Mucosa of descending colon (tissue), 3 donors: ENCODE measurements around the gene GPR15LG. TPM values are rescaled to one million over a fixed set of nuclear protein-coding genes. Genes with fewer than 3 reads are reported as not detected.

ENCODE experiments used
- ATAC-seq: fragments of 200-7000 bp; cut with Tn5 transposase; one replicate; pipeline ENCODE4 v1.9.1; 2020; ENCODE audit warnings: mild to moderate bottlenecking, moderate library complexity
- DNase-seq, 3 donors: peaks; one replicate each; pipeline ENCODE4 v3.0.0-alpha.2; 2020
- H3K36me3 ChIP-seq: fragments of 200-600 bp; one replicate; pipeline ENCODE4 v1.8.0; 2021; ENCODE audit warnings: low read depth, mild to moderate bottlenecking
- H3K4me1 ChIP-seq: fragments of 200-600 bp; one replicate; pipeline ENCODE4 v1.8.0; 2021; ENCODE audit warnings: low read depth, mild to moderate bottlenecking
- H3K4me3 ChIP-seq: fragments of 200-600 bp; one replicate; pipeline ENCODE4 v1.8.0; 2021; ENCODE audit warnings: mild to moderate bottlenecking
- H3K9me3 ChIP-seq: fragments of 200-600 bp; one replicate; pipeline ENCODE4 v1.8.0; 2021; ENCODE audit warnings: mild to moderate bottlenecking
- CTCF ChIP-seq: fragments of 200-600 bp; IDR thresholded peaks from one replicate; pipeline ENCODE4 v1.8.0; 2022; ENCODE audit warnings: antibody characterized with exemption, mild to moderate bottlenecking
- intact Hi-C, 2 donors: fragments of 100-400 bp; cut with DNase I in 1 of 2; cut with micrococcal nuclease in 1 of 2; formaldehyde crosslinking; loops; one replicate each; pipeline versions ENCODE4 v1.11.0 to v1.11.1; 2022; cut with DNase I, micrococcal nuclease
- total RNA-seq, 3 donors: library from RNA; stranded (reverse); fragmentation: NEBNext Ultra II Directional in 2 of 3; extraction: Animal tissue kit (Norgen Biotek cat#: 25700) in 2 of 3; gene quantifications; one replicate each; pipeline versions ENCODE4 v1.2.1 to v1.2.4, GENCODE V29; 2021 to 2023
- donor health status: DM: no; HTN: no; CAD: no; lungs with moderate emphysema.
- donor health status: DM: no; HTN: no; CAD: no.
- donor health status: DM: no; HTN: yes; CAD: no.

The GPR15LG gene
- total RNA-seq, 3 donors from 2014 or later = 231 to 725 (median 467) TPM

GRCh38 chr10:84181631-84182030, 8.0 kb downstream of the GPR15LG start:
- peaks cover 17% of the 10 kb centered on the region for H3K4me1 ChIP-seq
- no peaks in the 10 kb centered on the region for H3K36me3 ChIP-seq
- DNase-seq (no peak), ATAC-seq (no peak)
- no peaks in the 10 kb centered on the region for H3K9me3 ChIP-seq
- no peak overlapping the region for H3K4me3 ChIP-seq
- intact Hi-C loops = no loop called here
- TF ChIP-seq CTCF = no peak

- ATAC-seq (peak; percentile 81), DNase-seq (peak; percentile 76 to 89 (median 84))
- peaks cover 17% of the 10 kb centered on the region for H3K4me1 ChIP-seq
- TF ChIP-seq CTCF = no peak
- H3K36me3 ChIP-seq = no peaks in the 10 kb centered on the region
- no peak overlapping the region for H3K4me3 ChIP-seq
- intact Hi-C loops = no loop called here
- H3K9me3 ChIP-seq = no peaks in the 10 kb centered on the region
Observed at GRCh38 chr10:84184517-84184916, 10.9 kb downstream of the GPR15LG start.

- H3K9me3 ChIP-seq = no peaks in the 10 kb centered on the region
- no peak for TF ChIP-seq CTCF
- intact Hi-C loops = no loop called here
- DNase-seq (no peak), ATAC-seq (no peak)
- no peak overlapping the region for H3K4me3 ChIP-seq
- H3K4me1 ChIP-seq = peaks cover 17% of the 10 kb centered on the region
- no peaks in the 10 kb centered on the region for H3K36me3 ChIP-seq
Observed at GRCh38 chr10:84185526-84186175, 12.1 kb downstream of the GPR15LG start.

- peaks cover 16% of the 10 kb centered on the region for H3K4me1 ChIP-seq
Observed at GRCh38 chr10:84188815-84189214, 15.2 kb downstream of the GPR15LG start.

GRCh38 chr10:84190621-84191020, 17.0 kb downstream of the GPR15LG start:
- TF ChIP-seq CTCF = no peak
- Histone ChIP-seq H3K4me3 (no peak overlapping the region), H3K36me3 (no peaks in the 10 kb centered on the region), H3K4me1 (peaks cover 10% of the 10 kb centered on the region), H3K9me3 (no peaks in the 10 kb centered on the region)
- intact Hi-C loops = no loop called here
- DNase-seq = no peak
- no peak for ATAC-seq

More at GRCh38 chr10:84188815-84189214, 15.2 kb downstream of the GPR15LG start:
- Histone ChIP-seq H3K4me3 (no peak overlapping the region), H3K36me3 (no peaks in the 10 kb centered on the region), H3K9me3 (no peaks in the 10 kb centered on the region)
- intact Hi-C loops = no loop called here
- no peak for TF ChIP-seq CTCF
- ATAC-seq (peak; percentile 69), DNase-seq (peak in 1 of 3 donors; percentile 60)
